Effector CD8-positive, alpha-beta T cell (primary cell): ENCODE results near the gene CNOT3.
"Not testable (repeated sequence)": the region's sequence is repeated elsewhere in the genome, so short reads cannot be mapped to it uniquely, and the experiment has no call there.

Experiments
- DNase-seq: peaks from one replicate; lab custom pipeline; 2025; lab: John Stamatoyannopoulos, UW

CNOT3 gene

GRCh38 chr19:54169149-54169740, 31.7 kb downstream of the CNOT3 start:
- DNase-seq, result no peak

- not testable (repeated sequence) for DNase-seq
Observed at GRCh38 chr19:54171736-54172431, 34.3 kb downstream of the CNOT3 start.

- DNase-seq, result no peak
Observed at GRCh38 chr19:54172471-54173358, 35.2 kb downstream of the CNOT3 start, which contains the start of gene TMC4. Gene TMC4 (minus strand): TSS chr19:54173160. CDS start chr19:54173117, 43 bp downstream.

- no peak for DNase-seq
Observed at GRCh38 chr19:54173359-54173699, 35.8 kb downstream of the CNOT3 start.

GRCh38 chr19:54173951-54174834, 36.6 kb downstream of the CNOT3 start:
- no peak for DNase-seq

- no peak for DNase-seq
Observed at GRCh38 chr19:54178581-54179261, 41.2 kb downstream of the CNOT3 start.

- DNase-seq, result no peak
Observed at GRCh38 chr19:54179262-54179852, 41.8 kb downstream of the CNOT3 start.

GRCh38 chr19:54179921-54180461, 42.4 kb downstream of the CNOT3 start:
- no peak for DNase-seq

- no peak for DNase-seq
Observed at GRCh38 chr19:54180691-54181091, 43.1 kb downstream of the CNOT3 start.

- not testable (repeated sequence) for DNase-seq
Observed at GRCh38 chr19:54181894-54182293, 44.3 kb downstream of the CNOT3 start.

GRCh38 chr19:54183431-54183830, 45.9 kb downstream of the CNOT3 start:
- no peak for DNase-seq

- DNase-seq, result no peak
Observed at GRCh38 chr19:54186351-54186750, 48.8 kb downstream of the CNOT3 start.

- DNase-seq, result no peak
Observed at GRCh38 chr19:54186934-54187381, 49.4 kb downstream of the CNOT3 start.

GRCh38 chr19:54188215-54188871, 50.8 kb downstream of the CNOT3 start:
- peak; percentile 25 for DNase-seq

GRCh38 chr19:54189145-54189734, 51.7 kb downstream of the CNOT3 start, which contains the start of gene MBOAT7:
Gene MBOAT7 (minus strand): TSS chr19:54189580. CDS start chr19:54188508, 1,072 bp downstream.
- DNase-seq, result peak; percentile 67

GRCh38 chr19:54189735-54190502, 52.4 kb downstream of the CNOT3 start:
- peak; percentile 100 for DNase-seq

GRCh38 chr19:54190503-54191010, 53.0 kb downstream of the CNOT3 start:
- peak; percentile 99 for DNase-seq
